HG03575 (cell line): Measurements from ENCODE around the gene AFAP1.
"Not testable (repeated sequence)": the region's sequence is repeated elsewhere in the genome, so short reads cannot be mapped to it uniquely, and the experiment has no call there.

Experiments used
- ATAC-seq: cut with Tn5 transposase; IDR thresholded peaks from one replicate; pipeline ENCODE4 v1.9.1; 2021; ENCODE audit not compliant: unreplicated experiment, insufficient number of reproducible peaks, low FRiP score; ENCODE audit errors: extremely low read depth

AFAP1 gene

GRCh38 chr4:7926822-7927221 is 12.8 kb downstream of the AFAP1 start:
- no peak for ATAC-seq

- no peak for ATAC-seq
Observed at GRCh38 chr4:7924570-7924969, 15.1 kb downstream of the AFAP1 start.

GRCh38 chr4:7924163-7924562 is 15.5 kb downstream of the AFAP1 start:
- no peak for ATAC-seq

DNA sequence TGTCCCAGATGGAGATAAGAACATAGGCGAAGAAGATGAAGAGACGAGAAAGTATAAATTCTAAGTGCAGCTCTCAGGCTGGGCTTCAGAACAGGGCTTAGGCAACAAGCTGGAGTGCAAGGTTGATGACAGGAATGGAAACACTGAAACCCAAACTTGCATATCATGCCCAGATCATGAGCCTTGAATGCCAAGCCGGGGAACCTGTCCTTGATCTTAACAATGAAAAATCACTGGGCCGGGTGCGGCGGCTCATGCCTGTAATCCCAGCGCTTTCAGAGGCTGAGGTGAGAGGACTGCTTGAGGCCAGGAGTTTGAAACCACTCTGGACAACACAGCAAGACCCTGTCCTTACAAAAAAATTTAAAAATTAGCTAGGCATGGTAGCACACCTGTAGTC is 17.2 kb downstream of the AFAP1 start:
- ATAC-seq: no peak

- no peak for ATAC-seq
Observed at GRCh38 chr4:7918981-7919380, 20.7 kb downstream of the AFAP1 start.

DNA sequence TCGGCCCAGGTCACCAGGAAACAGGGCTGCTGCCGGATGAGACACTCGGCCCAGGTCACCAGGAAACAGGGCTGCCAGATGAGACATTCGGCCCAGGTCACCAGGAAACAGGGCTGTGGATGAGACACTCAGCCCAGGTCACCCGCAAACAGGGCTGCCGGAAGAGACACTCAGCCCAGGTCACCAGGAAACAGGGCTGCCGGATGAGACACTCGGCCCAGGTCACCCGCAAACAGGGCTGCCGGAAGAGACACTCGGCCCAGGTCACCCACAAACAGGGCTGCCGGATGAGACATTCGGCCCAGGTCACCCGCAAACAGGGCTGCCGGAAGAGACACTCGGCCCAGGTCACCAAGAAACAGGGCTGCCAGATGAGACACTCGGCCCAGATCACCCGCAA is 21.5 kb downstream of the AFAP1 start:
- ATAC-seq: not testable (repeated sequence)

- ATAC-seq: no peak
Observed at GRCh38 chr4:7917669-7918068, 22.0 kb downstream of the AFAP1 start.

GRCh38 chr4:7915875-7916242 is 23.8 kb downstream of the AFAP1 start:
- ATAC-seq: no peak

- no peak for ATAC-seq
Observed at GRCh38 chr4:7912826-7913225, 26.8 kb downstream of the AFAP1 start.

GRCh38 chr4:7910952-7911578 is 28.6 kb downstream of the AFAP1 start:
- no peak for ATAC-seq

GRCh38 chr4:7910263-7910896 is 29.3 kb downstream of the AFAP1 start:
- ATAC-seq: no peak

- ATAC-seq: no peak
Observed at GRCh38 chr4:7909463-7910262, 30.0 kb downstream of the AFAP1 start.

DNA sequence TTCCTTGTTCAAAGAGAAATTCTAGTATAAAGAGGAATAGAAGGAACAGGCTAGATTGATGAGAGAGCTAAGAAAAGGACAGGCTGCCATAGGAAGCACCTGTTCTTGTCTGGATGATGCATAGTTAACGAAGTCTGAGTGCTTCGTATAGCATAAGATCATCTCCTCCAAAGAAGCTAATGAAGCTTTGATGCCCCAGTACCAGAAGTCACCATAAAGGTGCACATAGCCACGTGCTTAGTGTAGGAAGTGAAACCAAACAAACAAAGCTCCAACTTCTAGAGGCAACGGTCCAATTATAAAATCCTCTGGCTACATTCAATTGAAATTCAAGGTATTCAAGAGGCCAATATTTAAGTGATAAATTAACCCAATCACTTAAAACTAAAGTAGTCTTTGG is 31.0 kb downstream of the AFAP1 start:
- ATAC-seq: no peak

DNA sequence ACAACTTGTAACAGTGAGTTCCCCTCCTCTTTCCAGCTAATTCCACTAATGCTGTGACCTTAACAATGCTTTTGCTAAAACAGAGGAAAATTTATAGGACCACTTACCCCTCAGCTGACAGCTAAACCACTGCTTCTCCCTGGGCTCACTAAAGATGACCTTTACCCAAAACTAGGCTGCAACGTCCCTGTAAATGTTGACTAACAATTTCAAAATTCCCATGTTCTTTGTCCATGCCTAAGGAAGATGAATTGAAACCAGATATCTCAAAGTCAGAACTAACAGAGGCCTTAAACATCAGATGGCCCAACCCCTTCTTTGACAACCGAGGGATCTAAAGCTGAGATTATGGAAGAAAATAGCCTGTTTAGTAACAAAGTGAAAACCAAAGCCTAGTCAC is 32.5 kb downstream of the AFAP1 start:
- no peak for ATAC-seq

DNA sequence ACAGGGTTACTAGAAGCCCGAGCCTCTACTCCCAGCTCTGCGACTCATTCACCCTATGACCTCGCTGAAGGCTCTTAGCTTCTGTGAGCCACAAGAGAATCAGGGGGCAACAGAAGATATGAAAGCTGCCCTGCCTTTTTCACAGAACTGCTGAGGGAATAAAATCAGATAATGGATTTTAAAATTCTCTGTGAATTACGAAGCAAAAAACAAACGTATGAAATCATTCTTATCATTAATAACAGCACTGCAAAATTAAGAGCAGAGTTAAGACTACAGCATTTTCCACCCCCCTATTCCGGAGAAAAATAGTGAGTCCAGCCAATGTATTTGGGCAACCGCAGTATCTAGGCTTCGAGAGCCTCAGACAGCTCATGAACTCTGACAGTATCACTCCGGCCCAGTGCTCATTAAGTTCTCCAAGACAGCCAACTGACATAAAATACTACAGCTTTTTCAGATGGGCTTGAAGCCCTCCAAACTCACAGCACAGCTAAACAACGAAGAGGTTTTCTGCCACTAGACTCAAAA is 33.4 kb downstream of the AFAP1 start:
- ATAC-seq: no peak

DNA sequence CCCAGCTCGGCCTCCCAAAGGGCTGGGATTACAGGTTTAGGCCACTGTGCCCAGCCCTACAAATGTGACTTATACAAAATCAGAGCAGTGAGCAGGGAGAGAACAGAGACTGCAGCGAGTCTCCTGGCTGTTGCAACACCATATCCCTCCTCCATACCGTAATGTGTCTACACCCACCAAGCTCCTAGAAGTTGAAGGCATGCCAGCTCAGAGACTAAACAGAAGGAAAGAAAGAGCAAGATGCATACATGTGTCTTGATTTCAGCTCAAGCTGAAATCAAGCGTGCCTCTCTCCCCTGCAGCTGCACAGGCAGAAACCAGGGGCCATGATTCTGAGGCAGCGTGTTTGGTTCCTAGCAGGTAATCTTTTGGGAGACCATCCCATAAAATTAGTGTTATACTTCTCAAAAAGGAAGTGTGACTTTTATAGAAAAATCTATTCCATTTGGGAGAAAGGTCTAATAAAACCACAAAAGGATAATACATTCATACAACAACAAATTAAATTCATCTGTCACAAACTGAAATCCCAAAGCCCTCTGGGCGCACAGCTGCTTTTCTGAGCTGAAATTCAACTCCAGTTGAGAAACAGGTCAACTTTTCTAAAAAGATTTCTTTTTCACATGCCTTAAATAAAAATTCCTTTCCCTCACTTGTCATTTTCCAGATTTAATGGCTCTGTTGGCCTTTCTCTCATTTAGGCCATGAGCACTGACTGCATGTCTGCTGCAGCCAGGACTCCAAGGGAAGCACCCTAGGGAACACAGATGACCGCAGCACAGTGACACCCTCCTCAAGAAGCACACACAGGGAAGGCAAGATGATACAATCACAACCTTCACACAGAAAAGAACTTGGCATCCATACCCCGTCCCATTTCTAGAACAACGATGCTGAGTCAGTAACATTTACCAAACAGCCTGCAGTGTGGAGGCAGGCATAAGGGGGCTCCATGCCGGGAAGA is 34.4 kb downstream of the AFAP1 start:
- no peak for ATAC-seq

DNA sequence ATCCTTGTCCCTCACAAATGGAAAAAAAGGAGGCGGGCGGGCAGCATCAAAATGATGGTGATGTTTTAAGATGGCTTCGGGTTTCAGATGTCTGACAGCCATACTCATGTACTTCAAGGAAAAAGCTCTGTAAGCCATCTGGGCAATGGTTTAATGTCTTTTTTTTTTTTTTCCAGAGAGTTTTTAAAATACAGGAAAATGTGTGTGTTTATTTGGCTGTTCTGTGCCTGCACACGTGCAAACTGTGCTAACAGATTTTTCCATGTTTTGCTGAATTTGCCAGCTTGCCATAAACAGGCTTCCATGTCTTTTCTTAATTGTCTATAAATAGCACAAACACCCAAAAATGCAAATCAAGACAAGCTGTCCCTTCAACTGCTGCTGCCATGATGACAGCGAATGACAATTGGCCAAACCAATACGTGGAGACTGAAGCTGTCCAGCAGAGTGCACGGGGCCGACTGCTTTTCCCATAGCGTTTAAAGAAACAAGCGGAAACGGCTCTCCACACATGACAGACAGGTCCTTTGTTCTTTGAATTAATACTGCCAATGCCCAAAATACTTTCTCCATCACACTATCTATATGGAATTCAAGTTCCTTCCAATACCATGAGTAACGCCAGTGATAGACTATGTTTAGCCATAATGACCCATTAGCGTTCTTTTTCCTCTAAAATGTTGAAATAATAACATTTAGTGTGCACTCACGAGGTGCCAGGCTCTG is 35.7 kb downstream of the AFAP1 start:
- no peak for ATAC-seq

- ATAC-seq: no peak
Observed at GRCh38 chr4:7902826-7903225, 36.8 kb downstream of the AFAP1 start.
